H9 (cell line): ENCODE measurements around the gene RMDN2. TPM values are rescaled to one million over a fixed set of nuclear protein-coding genes. Genes with fewer than 3 reads are reported as not detected.

Source experiments
- DNase-seq: peaks from one replicate; pipeline ENCODE4 v3.0.0-alpha.2; 2017
- H2AFZ ChIP-seq: one replicate; pipeline ENCODE4 v1.6.1; 2013; ENCODE audit warnings: mild to moderate bottlenecking, low read length, control low read depth, moderate library complexity
- H2AK5ac ChIP-seq: 2 replicates; pipeline ENCODE4 v1.6.1; 2013; ENCODE audit warnings: low read length, control low read depth, mixed read lengths; ENCODE audit not compliant: insufficient read length
- H2BK120ac ChIP-seq: one replicate; pipeline ENCODE4 v1.6.1; 2013; ENCODE audit warnings: low read depth, mild to moderate bottlenecking, low read length, control low read depth, inconsistent platforms; ENCODE audit not compliant: poor library complexity, severe bottlenecking
- H2BK12ac ChIP-seq: 2 replicates; pipeline ENCODE4 v1.6.1; 2013; ENCODE audit warnings: low read length, control low read depth, mixed read lengths, low read depth; ENCODE audit not compliant: insufficient read length
- H2BK15ac ChIP-seq: 2 replicates; pipeline ENCODE4 v1.6.1; 2013; ENCODE audit warnings: low read depth, low read length, control low read depth
- H2BK20ac ChIP-seq: one replicate; pipeline ENCODE4 v1.6.1; 2013; ENCODE audit warnings: low read depth, mild to moderate bottlenecking, low read length, control low read depth, inconsistent platforms; ENCODE audit not compliant: poor library complexity, severe bottlenecking
- H2BK5ac ChIP-seq: 2 replicates; pipeline ENCODE4 v1.6.1; 2013; ENCODE audit warnings: low read length, control low read depth, mixed read lengths; ENCODE audit not compliant: insufficient read length
- H3K14ac ChIP-seq: 2 replicates; pipeline ENCODE4 v1.6.1; 2013; ENCODE audit warnings: low read length, control low read depth; ENCODE audit not compliant: insufficient read depth
- H3K18ac ChIP-seq: 2 replicates; pipeline ENCODE4 v1.6.1; 2013; ENCODE audit warnings: low read depth, mild to moderate bottlenecking, mixed read lengths, low read length, control low read depth; ENCODE audit not compliant: insufficient read length
- H3K23ac ChIP-seq: 2 replicates; pipeline ENCODE4 v1.6.1; 2013; ENCODE audit warnings: low read length, control low read depth, mixed read lengths, low read depth; ENCODE audit not compliant: insufficient read length
- H3K23me2 ChIP-seq: 2 replicates; pipeline ENCODE4 v1.6.1; 2013; ENCODE audit warnings: low read depth, mild to moderate bottlenecking, mixed read lengths, low read length, control low read depth; ENCODE audit not compliant: insufficient read length, poor library complexity, severe bottlenecking
- H3K27ac ChIP-seq: 2 replicates; pipeline ENCODE4 v1.5.1; 2013; ENCODE audit warnings: low read length, control low read depth, mixed read lengths, low read depth; ENCODE audit not compliant: insufficient read length
- H3K27me3 ChIP-seq: 2 replicates; pipeline ENCODE4 v1.6.1; 2013; ENCODE audit warnings: low read length, control low read depth, inconsistent platforms; ENCODE audit not compliant: insufficient read depth
- H3K4ac ChIP-seq: 2 replicates; pipeline ENCODE4 v1.6.1; 2013; ENCODE audit warnings: low read depth, mild to moderate bottlenecking, control low read depth, inconsistent platforms, low read length, moderate library complexity
- H3K4me1 ChIP-seq: 2 replicates; pipeline ENCODE4 v1.6.1; 2013; ENCODE audit warnings: low read length, control low read depth, inconsistent platforms; ENCODE audit not compliant: insufficient read depth
- H3K4me2 ChIP-seq: 2 replicates; pipeline ENCODE4 v1.6.1; 2013; ENCODE audit warnings: low read length, control low read depth, mixed read lengths; ENCODE audit not compliant: insufficient read length, insufficient read depth
- H3K56ac ChIP-seq: 2 replicates; pipeline ENCODE4 v1.6.1; 2013; ENCODE audit warnings: low read depth, mild to moderate bottlenecking, mixed read lengths, low read length, control low read depth; ENCODE audit not compliant: insufficient read length
- H3K79me1 ChIP-seq: 2 replicates; pipeline ENCODE4 v1.6.1; 2013; ENCODE audit warnings: low read depth, mild to moderate bottlenecking, moderate library complexity, low read length, control low read depth, inconsistent platforms; ENCODE audit not compliant: insufficient read depth, poor library complexity, severe bottlenecking
- H3K79me2 ChIP-seq: 2 replicates; pipeline ENCODE4 v1.6.1; 2013; ENCODE audit warnings: low read length, control low read depth, inconsistent platforms; ENCODE audit not compliant: insufficient read depth
- H3K9ac ChIP-seq: 2 replicates; pipeline ENCODE4 v1.6.1; 2013; ENCODE audit warnings: low read length, control low read depth, mixed read lengths; ENCODE audit not compliant: insufficient read length; ENCODE audit errors: extremely low read depth
- H3K9me3 ChIP-seq: one replicate; pipeline ENCODE4 v1.6.1; 2013; ENCODE audit warnings: low read depth, low read length, inconsistent platforms; ENCODE audit not compliant: control insufficient read depth
- H3T11ph ChIP-seq: one replicate; pipeline ENCODE4 v1.6.1; 2013; ENCODE audit warnings: mild to moderate bottlenecking, low read length, control low read depth, inconsistent platforms
- H4K20me1 ChIP-seq: one replicate; pipeline ENCODE4 v1.6.1; 2013; ENCODE audit not compliant: control insufficient read depth, insufficient read length, insufficient read depth
- H4K5ac ChIP-seq: 2 replicates; pipeline ENCODE4 v1.6.1; 2013; ENCODE audit warnings: low read depth, mild to moderate bottlenecking, mixed read lengths, low read length, control low read depth; ENCODE audit not compliant: insufficient read length
- H4K8ac ChIP-seq: replicated peaks from 2 replicates; pipeline ENCODE4 v1.6.1; 2013; ENCODE audit warnings: low read length, control low read depth, mixed read lengths, low read depth; ENCODE audit not compliant: insufficient read length
- H4K91ac ChIP-seq: 2 replicates; pipeline ENCODE4 v1.6.1; 2013; ENCODE audit warnings: low read depth, mild to moderate bottlenecking, moderate library complexity, mixed read lengths, low read length, control low read depth; ENCODE audit not compliant: insufficient read length
- H3K27ac Mint-ChIP-seq, 3 experiments: 2 replicates in 2 of 3; 3 replicates in 1 of 3; pipeline ENCODE4 v1.8.0; 2020 to 2021; ENCODE audit warnings: mixed read lengths in 3 of 3, mild to moderate bottlenecking in 1 of 3, moderate library complexity in 1 of 3
- H3K27me3 Mint-ChIP-seq: 2 replicates; pipeline ENCODE4 v1.8.0; 2021; ENCODE audit warnings: low read depth, mild to moderate bottlenecking, moderate library complexity, mixed read lengths
- H3K36me3 Mint-ChIP-seq, 3 experiments: 2 replicates in 2 of 3; 3 replicates in 1 of 3; pipeline ENCODE4 v1.8.0; 2020 to 2021; ENCODE audit warnings: low read depth in 3 of 3, mixed read lengths in 3 of 3; ENCODE audit not compliant: insufficient read depth in 1 of 3
- H3K4me1 Mint-ChIP-seq, 2 experiments: 2 replicates each; pipeline ENCODE4 v1.8.0; 2020; ENCODE audit warnings: mixed read lengths in 2 of 2
- H3K4me3 Mint-ChIP-seq, 2 experiments: 2 replicates in 1 of 2; 3 replicates in 1 of 2; pipeline ENCODE4 v1.8.0; 2020 to 2021; ENCODE audit warnings: mild to moderate bottlenecking in 2 of 2, mixed read lengths in 2 of 2, moderate library complexity in 1 of 2
- H3K9me3 Mint-ChIP-seq, 2 experiments: 2 replicates in 1 of 2; 3 replicates in 1 of 2; pipeline ENCODE4 v1.8.0; 2020; ENCODE audit warnings: mild to moderate bottlenecking in 2 of 2, mixed read lengths in 2 of 2, moderate library complexity in 1 of 2
- WGBS: extraction: QIAGEN DNeasy Blood & Tissue Kit; methylation state at CpG from one replicate; pipeline ENCODE4 v1.1.7; 2013; ENCODE audit warnings: missing lambda C conversion rate, low lambda C conversion rate, mixed read lengths; ENCODE audit not compliant: insufficient read length; ENCODE audit errors: extremely low coverage; 5-methylcytosine and 5-hydroxymethylcytosine counted together
- total RNA-seq: library from RNA; stranded (reverse); gene quantifications from 2 replicates; pipeline ENCODE4 v1.2.1, GENCODE V29; 2021
- TF ChIP-seq, protein P1 (sequence below): fragments of 200-600 bp; sonication (generic); conservative IDR thresholded peaks from 3 replicates; pipeline ENCODE4 v1.8.0; 2021; ENCODE audit warnings: antibody characterized with exemption, mild to moderate bottlenecking

The RMDN2 gene
- total RNA-seq, 1 experiment from 2014 or later = 2.8 TPM

DNA sequence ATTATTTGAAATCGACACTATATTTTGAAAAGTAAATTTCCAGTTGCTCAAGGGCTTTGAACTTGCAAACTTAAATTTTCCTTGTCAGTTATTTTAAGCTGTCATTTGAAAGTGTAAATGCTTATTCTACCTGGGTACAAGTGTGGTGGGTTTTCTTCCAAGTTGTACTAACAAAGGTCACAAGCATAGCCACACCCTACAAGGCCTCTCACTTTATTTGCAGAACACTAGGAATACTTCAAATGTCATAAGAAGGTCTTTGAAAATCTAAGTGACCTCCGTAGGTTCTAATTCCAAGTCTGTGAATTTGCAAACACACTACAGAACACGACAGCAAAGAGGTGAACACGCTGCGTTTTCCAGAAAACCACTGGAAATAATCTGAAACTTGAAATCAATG is 9.3 kb upstream of the RMDN2 start:
- Histone ChIP-seq H3K14ac (no peak overlapping the region), H3K9ac (no peak overlapping the region), H2BK5ac (no peak overlapping the region), H3K27ac (no peak overlapping the region), H4K91ac (no peak overlapping the region), H3K9me3 (no peaks in the 10 kb centered on the region), H2BK15ac (no peak overlapping the region), H3K4ac (no peak overlapping the region), H2BK12ac (no peak overlapping the region), H3K4me1 (no peaks in the 10 kb centered on the region), H3K27me3 (no peaks in the 10 kb centered on the region), H4K8ac (no peak overlapping the region), H4K5ac (no peak overlapping the region), H3T11ph (no peak overlapping the region), H2AFZ (no peak overlapping the region), H3K18ac (no peak overlapping the region), H3K23me2 (no peaks in the 10 kb centered on the region), H3K56ac (no peak overlapping the region), H2BK20ac (no peak overlapping the region), H2BK120ac (no peak overlapping the region), H3K79me2 (no peaks in the 10 kb centered on the region), H2AK5ac (no peak overlapping the region), H4K20me1 (no peaks in the 10 kb centered on the region), H3K4me2 (no peak overlapping the region), H3K79me1 (no peaks in the 10 kb centered on the region), H3K23ac (no peak overlapping the region)
- H3K4me1 Mint-ChIP-seq = peaks cover 0 to 4% of the 10 kb centered on the region in 2 experiments; a peak in 2 of 4 replicates
- H3K4me3 Mint-ChIP-seq = no peak overlapping the region
- H3K27me3 Mint-ChIP-seq = no peaks in the 10 kb centered on the region; the same call in none of the 2 replicates
- DNase-seq = no peak
- no CpG with 5 or more reads among the region's 5 CpGs for WGBS
- no peaks in the 10 kb centered on the region for H3K9me3 Mint-ChIP-seq
- TF ChIP-seq, protein P1, sequence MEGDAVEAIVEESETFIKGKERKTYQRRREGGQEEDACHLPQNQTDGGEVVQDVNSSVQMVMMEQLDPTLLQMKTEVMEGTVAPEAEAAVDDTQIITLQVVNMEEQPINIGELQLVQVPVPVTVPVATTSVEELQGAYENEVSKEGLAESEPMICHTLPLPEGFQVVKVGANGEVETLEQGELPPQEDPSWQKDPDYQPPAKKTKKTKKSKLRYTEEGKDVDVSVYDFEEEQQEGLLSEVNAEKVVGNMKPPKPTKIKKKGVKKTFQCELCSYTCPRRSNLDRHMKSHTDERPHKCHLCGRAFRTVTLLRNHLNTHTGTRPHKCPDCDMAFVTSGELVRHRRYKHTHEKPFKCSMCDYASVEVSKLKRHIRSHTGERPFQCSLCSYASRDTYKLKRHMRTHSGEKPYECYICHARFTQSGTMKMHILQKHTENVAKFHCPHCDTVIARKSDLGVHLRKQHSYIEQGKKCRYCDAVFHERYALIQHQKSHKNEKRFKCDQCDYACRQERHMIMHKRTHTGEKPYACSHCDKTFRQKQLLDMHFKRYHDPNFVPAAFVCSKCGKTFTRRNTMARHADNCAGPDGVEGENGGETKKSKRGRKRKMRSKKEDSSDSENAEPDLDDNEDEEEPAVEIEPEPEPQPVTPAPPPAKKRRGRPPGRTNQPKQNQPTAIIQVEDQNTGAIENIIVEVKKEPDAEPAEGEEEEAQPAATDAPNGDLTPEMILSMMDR = no peak
- H3K27ac Mint-ChIP-seq = no peak overlapping the region
- no peaks in the 10 kb centered on the region for H3K36me3 Mint-ChIP-seq
